GM18508 (cell line): ENCODE measurements around the gene NDUFA13.

Experiments used
- ATAC-seq: cut with Tn5 transposase; IDR thresholded peaks from one replicate; pipeline ENCODE4 v1.9.1; 2021; ENCODE audit warnings: moderate number of reproducible peaks; ENCODE audit not compliant: insufficient read depth, unreplicated experiment

The NDUFA13 gene

GRCh38 chr19:19531951-19532805 is 16.2 kb downstream of the NDUFA13 start:
- ATAC-seq, result no peak

- no peak for ATAC-seq
Observed at GRCh38 chr19:19532806-19533701, 17.0 kb downstream of the NDUFA13 start.

GRCh38 chr19:19533841-19534240 is 17.8 kb downstream of the NDUFA13 start:
- ATAC-seq, result no peak

GRCh38 chr19:19534556-19535265 is 18.7 kb downstream of the NDUFA13 start:
- ATAC-seq, result no peak

- ATAC-seq, result no peak
Observed at GRCh38 chr19:19535311-19536191, 19.5 kb downstream of the NDUFA13 start.

GRCh38 chr19:19537075-19538048 is 21.3 kb downstream of the NDUFA13 start:
- ATAC-seq, result no peak

- no peak for ATAC-seq
Observed at GRCh38 chr19:19538061-19538784, 22.2 kb downstream of the NDUFA13 start, which contains the start of gene CILP2. TSS of gene CILP2 (plus strand) at chr19:19538265. CDS start at chr19:19538350, 85 bp downstream.

GRCh38 chr19:19538785-19539166 is 22.8 kb downstream of the NDUFA13 start:
- ATAC-seq, result no peak

- ATAC-seq, result no peak
Observed at GRCh38 chr19:19539698-19540063, 23.7 kb downstream of the NDUFA13 start.

- ATAC-seq, result no peak
Observed at GRCh38 chr19:19540064-19540714, 24.2 kb downstream of the NDUFA13 start.

GRCh38 chr19:19540715-19541515 is 24.9 kb downstream of the NDUFA13 start:
- ATAC-seq, result no peak

GRCh38 chr19:19541616-19542015 is 25.6 kb downstream of the NDUFA13 start:
- no peak for ATAC-seq

GRCh38 chr19:19542507-19542906 is 26.5 kb downstream of the NDUFA13 start:
- ATAC-seq, result no peak

GRCh38 chr19:19543101-19543500 is 27.1 kb downstream of the NDUFA13 start:
- no peak for ATAC-seq

GRCh38 chr19:19543640-19544039 is 27.6 kb downstream of the NDUFA13 start:
- no peak for ATAC-seq

- ATAC-seq, result no peak
Observed at GRCh38 chr19:19544257-19544953, 28.4 kb downstream of the NDUFA13 start.
